Activated CD4-positive, alpha-beta T cell treated with anti-CD3 and anti-CD28 coated beads, Interleukin-2, amount 10 ng/mL, durations not matched to agents 24 days and 14 days (primary cell): Measurements from ENCODE around the gene SRP19. TPM values are rescaled to one million over a fixed set of nuclear protein-coding genes. Genes with fewer than 3 reads are reported as not detected.

Source experiments
- DNase-seq: peaks from one replicate; pipeline ENCODE4 v3.0.0; 2022
- H3K27ac Mint-ChIP-seq: one replicate; pipeline ENCODE4 v1.8.0; 2022; ENCODE audit warnings: mild to moderate bottlenecking, mixed read lengths
- H3K27me3 Mint-ChIP-seq: one replicate; pipeline ENCODE4 v1.8.0; 2022; ENCODE audit warnings: mixed read lengths
- H3K36me3 Mint-ChIP-seq: one replicate; pipeline ENCODE4 v1.8.0; 2022; ENCODE audit warnings: low read depth, mild to moderate bottlenecking, mixed read lengths
- H3K4me1 Mint-ChIP-seq: one replicate; pipeline ENCODE4 v1.8.0; 2021; ENCODE audit warnings: mixed read lengths
- H3K4me3 Mint-ChIP-seq: one replicate; pipeline ENCODE4 v1.8.0; 2022; ENCODE audit warnings: mild to moderate bottlenecking, moderate library complexity, mixed read lengths
- H3K9me3 Mint-ChIP-seq: one replicate; pipeline ENCODE4 v1.8.0; 2021; ENCODE audit warnings: mixed read lengths
- intact Hi-C: fragments of 100-400 bp; cut with micrococcal nuclease; formaldehyde crosslinking; loops from one replicate; pipeline ENCODE4 v1.15.1; 2023
- total RNA-seq: library from RNA; stranded (reverse); gene quantifications from 2 replicates; pipeline ENCODE4 v1.2.3, GENCODE V29; 2022

Gene SRP19
- total RNA-seq, 1 donor from 2014 or later, result 74.3 TPM

- Mint-ChIP-seq H3K27me3 (no peaks in the 10 kb centered on the region), H3K4me3 (no peak overlapping the region), H3K9me3 (no peaks in the 10 kb centered on the region), H3K27ac (no peak overlapping the region), H3K4me1 (peaks cover 67% of the 10 kb centered on the region), H3K36me3 (peaks cover 66% of the 10 kb centered on the region)
- DNase-seq, result peak; percentile 64
- intact Hi-C loops, result no loop called here
These were observed 56.4 kb downstream of the SRP19 start for GRCh38 chr5:112917453-112917995.

GRCh38 chr5:112918136-112918535 is 57.0 kb downstream of the SRP19 start:
- no peak overlapping the region for H3K27ac Mint-ChIP-seq
- peaks cover 69% of the 10 kb centered on the region for H3K4me1 Mint-ChIP-seq
- intact Hi-C loops, result no loop called here
- H3K4me3 Mint-ChIP-seq, result peak overlapping the region; percentile 10
- peaks cover 60% of the 10 kb centered on the region for H3K36me3 Mint-ChIP-seq
- no peaks in the 10 kb centered on the region for H3K9me3 Mint-ChIP-seq
- H3K27me3 Mint-ChIP-seq, result no peaks in the 10 kb centered on the region
- DNase-seq, result no peak

DNA sequence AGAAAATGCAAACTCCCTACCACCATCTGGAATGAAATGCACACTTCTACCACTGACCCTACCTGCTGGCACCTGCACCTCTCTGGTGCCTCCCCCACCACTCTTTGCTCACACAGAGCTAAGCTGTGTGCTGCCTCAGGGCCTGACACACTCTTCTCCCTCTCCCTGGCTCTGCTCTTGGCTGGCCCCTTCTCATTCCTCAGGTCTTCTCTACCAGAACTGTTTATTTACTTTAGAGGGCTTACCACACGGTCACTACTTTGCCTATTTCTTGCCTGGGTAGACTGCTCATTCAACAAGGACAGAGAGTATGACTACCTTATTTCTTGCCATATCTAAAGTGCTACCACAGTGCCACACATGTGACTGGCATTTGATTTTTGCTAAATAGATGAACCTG is 57.6 kb downstream of the SRP19 start:
- Mint-ChIP-seq H3K27me3 (no peaks in the 10 kb centered on the region), H3K4me1 (peaks cover 73% of the 10 kb centered on the region), H3K9me3 (no peaks in the 10 kb centered on the region), H3K36me3 (peaks cover 57% of the 10 kb centered on the region), H3K4me3 (no peak overlapping the region), H3K27ac (no peak overlapping the region)
- no peak for DNase-seq
- intact Hi-C loops, result no loop called here

Other genes starting within 250 kb of the SRP19 start
- 19.1 and 20.4 TPM in 2 replicates for gene APC, start 123.4 kb upstream of the SRP19 start, total RNA-seq
- gene REEP5, start 60.9 kb downstream of the SRP19 start, total RNA-seq, result 74.4 and 75.3 TPM in 2 replicates
- 73.6 and 78.8 TPM in 2 replicates for gene DCP2, start 115.5 kb downstream of the SRP19 start, total RNA-seq